Activated T-cell treated with anti-CD3 and anti-CD28 coated beads, Interleukin-2, amount 50 U/mL, for 72 hours (primary cell): ENCODE measurements around the gene FAM83C. TPM values are rescaled to one million over a fixed set of nuclear protein-coding genes. Genes with fewer than 3 reads are reported as not detected.

Experiments used
- ATAC-seq, 2 donors: fragments of 150-1000 bp; cut with Tn5 transposase; replicated peaks in 1 of 2; 2 replicates each; pipeline ENCODE4 v1.10.0; 2021; ENCODE audit warnings: moderate library complexity in 2 of 2, mild to moderate bottlenecking in 1 of 2
- DNase-seq, 2 donors: peaks; one replicate each; pipeline ENCODE4 v3.0.0; 2021 to 2022; ENCODE audit warnings: mixed read lengths in 1 of 2
- H3K27ac Mint-ChIP-seq: one replicate; pipeline ENCODE4 v1.8.0; 2022; ENCODE audit warnings: mild to moderate bottlenecking, moderate library complexity, mixed read lengths
- H3K27me3 Mint-ChIP-seq: one replicate; pipeline ENCODE4 v1.8.0; 2022; ENCODE audit warnings: low read depth, mixed read lengths
- H3K36me3 Mint-ChIP-seq, 2 donors: one replicate each; pipeline ENCODE4 v1.8.0; 2022; ENCODE audit warnings: mixed read lengths in 2 of 2, mild to moderate bottlenecking in 1 of 2; ENCODE audit not compliant: insufficient read depth in 2 of 2
- H3K4me1 Mint-ChIP-seq: one replicate; pipeline ENCODE4 v1.8.0; 2022; ENCODE audit warnings: low read depth, mixed read lengths
- H3K4me3 Mint-ChIP-seq, 2 donors: one replicate each; pipeline ENCODE4 v1.8.0; 2022; ENCODE audit warnings: mild to moderate bottlenecking in 2 of 2, mixed read lengths in 2 of 2, moderate library complexity in 2 of 2
- H3K9me3 Mint-ChIP-seq, 2 donors: one replicate each; pipeline ENCODE4 v1.8.0; 2022; ENCODE audit warnings: mixed read lengths in 2 of 2
- total RNA-seq, 2 donors: library from RNA; stranded (reverse); gene quantifications; one replicate each; pipeline ENCODE4 v1.2.3, GENCODE V29; 2022

The FAM83C gene
- total RNA-seq, 2 donors from 2014 or later: not detected

- Mint-ChIP-seq H3K4me1 (no peaks in the 10 kb centered on the region), H3K4me3 (no peak overlapping the region), H3K9me3 (no peaks in the 10 kb centered on the region), H3K27ac (no peak overlapping the region), H3K36me3 (peaks cover 0 to 2% of the 10 kb centered on the region in 2 donors), H3K27me3 (no peaks in the 10 kb centered on the region)
- no peak for ATAC-seq
- DNase-seq: no peak
Measured at GRCh38 chr20:35237486-35237885, 54.7 kb downstream of the FAM83C start.

GRCh38 chr20:35235881-35236280 is 56.3 kb downstream of the FAM83C start:
- H3K4me1 Mint-ChIP-seq: no peaks in the 10 kb centered on the region
- ATAC-seq: no peak
- H3K27me3 Mint-ChIP-seq: no peaks in the 10 kb centered on the region
- no peak overlapping the region for H3K27ac Mint-ChIP-seq
- no peak overlapping the region for H3K4me3 Mint-ChIP-seq
- peaks cover 0 to 2% of the 10 kb centered on the region in 2 donors for H3K36me3 Mint-ChIP-seq
- no peak for DNase-seq
- no peaks in the 10 kb centered on the region for H3K9me3 Mint-ChIP-seq

Other genes starting within 250 kb of the FAM83C start
- gene TRPC4AP, start 199.6 kb downstream of the FAM83C start, total RNA-seq: 10 to 100 TPM; 72.8 to 78.6 TPM
- 10 to 100 TPM; 33.5 to 35.8 TPM for gene EDEM2, start 145.1 kb downstream of the FAM83C start, total RNA-seq
- gene PROCR, start 120.4 kb downstream of the FAM83C start, total RNA-seq: 1 to 10 TPM; 1.1 to 1.7 TPM
- gene MMP24, start 65.7 kb downstream of the FAM83C start, total RNA-seq: not detected
- 10 to 100 TPM; 41.6 to 44.2 TPM for gene MMP24OS, start 14.3 kb downstream of the FAM83C start, total RNA-seq
- gene EIF6, start 7.7 kb downstream of the FAM83C start, total RNA-seq: 100 to 1,000 TPM; 127 to 129 TPM
- 10 to 100 TPM; 76.2 to 84.1 TPM for gene UQCC1, start 119.5 kb upstream of the FAM83C start, total RNA-seq
- gene GDF5, start 145.8 kb upstream of the FAM83C start, total RNA-seq: not detected
- gene CEP250, start 163.2 kb upstream of the FAM83C start, total RNA-seq: 10 to 100 TPM; 45.1 to 55.0 TPM
- gene C20orf173, start 237.2 kb upstream of the FAM83C start, total RNA-seq: not detected
- gene ERGIC3, start 249.7 kb upstream of the FAM83C start, total RNA-seq: 100 to 1,000 TPM; 139 to 145 TPM